H1 (cell line): ENCODE data around the gene IL12RB2. TPM values are rescaled to one million over a fixed set of nuclear protein-coding genes. Genes with fewer than 3 reads are reported as not detected.
A peak's percentile ranks its signal among the peaks of the same experiment; 100 is the strongest.

ENCODE experiments used
- CTCF ChIA-PET: fragments of 300-600 bp; sonication (Branson Sonifier 250); formaldehyde crosslinking; loops from one replicate; lab custom pipeline; 2021; ENCODE audit not compliant: partially characterized antibody; lab: Charles Lee
- POLR2A ChIA-PET: fragments of 300-600 bp; sonication (Branson Sonifier 250); formaldehyde crosslinking; loops from one replicate; lab custom pipeline; 2021; ENCODE audit warnings: inconsistent platforms; ENCODE audit not compliant: partially characterized antibody; lab: Charles Lee
- DNase-seq, 2 experiments: peaks; one replicate each; pipeline versions ENCODE4 v3.0.0 to v3.0.0-alpha.2; 2010 to 2022; ENCODE audit warnings: low spot score in 2 of 2, low read depth in 1 of 2, mixed read lengths in 1 of 2
- FAIRE-seq: peaks from 2 replicates; lab custom pipeline; 2011; peaks lifted over from hg19 to GRCh38; lab: Jason Lieb, UNC
- H2AFZ ChIP-seq: 2 replicates; pipeline ENCODE4 v1.8.1; 2012; ENCODE audit warnings: low read length, inconsistent platforms
- H2AK5ac ChIP-seq: 2 replicates; pipeline ENCODE4 v1.6.1; 2013; ENCODE audit warnings: low read depth, low read length
- H2BK120ac ChIP-seq: replicated peaks from 2 replicates; pipeline ENCODE3; 2013; ENCODE audit warnings: low read depth, low read length, inconsistent platforms
- H2BK12ac ChIP-seq: 2 replicates; pipeline ENCODE4 v1.6.1; 2013; ENCODE audit warnings: low read depth, low read length
- H2BK15ac ChIP-seq: 2 replicates; pipeline ENCODE4 v1.6.1; 2013; ENCODE audit warnings: low read length
- H2BK20ac ChIP-seq: 2 replicates; pipeline ENCODE4 v1.6.1; 2013; ENCODE audit warnings: low read length
- H2BK5ac ChIP-seq: 2 replicates; pipeline ENCODE4 v1.6.1; 2013; ENCODE audit warnings: low read depth, low read length
- H3K14ac ChIP-seq: 2 replicates; pipeline ENCODE4 v1.6.1; 2013; ENCODE audit warnings: inconsistent platforms; ENCODE audit not compliant: insufficient read length
- H3K18ac ChIP-seq: 2 replicates; pipeline ENCODE4 v1.6.1; 2013; ENCODE audit warnings: low read length; ENCODE audit errors: extremely low read depth
- H3K23ac ChIP-seq: 2 replicates; pipeline ENCODE4 v1.6.1; 2013; ENCODE audit warnings: inconsistent platforms; ENCODE audit not compliant: insufficient read length
- H3K23me2 ChIP-seq: 2 replicates; pipeline ENCODE4 v1.6.1; 2013; ENCODE audit warnings: low read depth, low read length
- H3K27ac ChIP-seq: 2 replicates; pipeline ENCODE4 v1.6.1; 2011; ENCODE audit warnings: low read depth, low read length, inconsistent platforms
- H3K27me3 ChIP-seq, 4 experiments: replicated peaks in 1 of 4; 1 replicate in 1 of 4; 2 replicates in 3 of 4; pipeline versions ENCODE4 v1.6.1 to v1.8.1; 2011 to 2013; ENCODE audit warnings: low read length in 3 of 4, mild to moderate bottlenecking in 3 of 4, inconsistent platforms in 2 of 4, mixed read lengths in 2 of 4, moderate library complexity in 1 of 4; ENCODE audit not compliant: control insufficient read depth in 3 of 4, insufficient read depth in 3 of 4; ENCODE audit errors: extremely low read depth in 1 of 4
- H3K36me3 ChIP-seq, 4 experiments: 2 replicates each; pipeline versions ENCODE4 v1.6.1 to v1.8.1; 2011 to 2013; ENCODE audit warnings: mild to moderate bottlenecking in 4 of 4, low read length in 3 of 4, moderate library complexity in 2 of 4, control low read depth in 1 of 4, inconsistent platforms in 1 of 4; ENCODE audit not compliant: insufficient read depth in 4 of 4, control insufficient read depth in 2 of 4
- H3K4ac ChIP-seq: replicated peaks from 2 replicates; pipeline ENCODE3; 2013; ENCODE audit warnings: low read length, low read depth, mixed read lengths, inconsistent platforms; ENCODE audit not compliant: insufficient read length
- H3K4me1 ChIP-seq, 4 experiments: replicated peaks in 1 of 4; 1 replicate in 1 of 4; 2 replicates in 3 of 4; pipeline versions ENCODE4 v1.6.1 to v1.8.1; 2011 to 2013; ENCODE audit warnings: low read length in 3 of 4, inconsistent platforms in 2 of 4, mixed read lengths in 1 of 4; ENCODE audit not compliant: insufficient read depth in 4 of 4, control insufficient read depth in 3 of 4
- H3K4me2 ChIP-seq, 2 experiments: 2 replicates each; pipeline versions ENCODE4 v1.6.1 to v1.8.1; 2011 to 2013; ENCODE audit warnings: low read depth in 2 of 2, low read length in 2 of 2, control low read depth in 1 of 2, inconsistent platforms in 1 of 2, mild to moderate bottlenecking in 1 of 2; ENCODE audit not compliant: insufficient read depth in 1 of 2
- H3K4me3 ChIP-seq, 4 experiments: fragments of 200-600, 300-600 bp in 1 of 4; sonication (generic), shearing (Covaris generic), sonication (Bioruptor Twin) in 1 of 4; 2 replicates each; pipeline versions ENCODE4 v1.5.1 to v1.8.1; 2011 to 2016; ENCODE audit warnings: low read length in 4 of 4, low read depth in 3 of 4, control low read depth in 2 of 4, inconsistent platforms in 2 of 4, mild to moderate bottlenecking in 2 of 4, mixed read lengths in 1 of 4, moderate library complexity in 1 of 4; ENCODE audit not compliant: insufficient read depth in 2 of 4; ENCODE audit errors: extremely low read depth in 1 of 4
- H3K56ac ChIP-seq: replicated peaks from 2 replicates; pipeline ENCODE3; 2013; ENCODE audit warnings: low read depth, mild to moderate bottlenecking, mixed read lengths, low read length, inconsistent platforms; ENCODE audit not compliant: insufficient read length
- H3K79me1 ChIP-seq: 2 replicates; pipeline ENCODE4 v1.6.1; 2013; ENCODE audit warnings: low read depth, low read length, control low read depth
- H3K79me2 ChIP-seq, 2 experiments: 2 replicates each; pipeline versions ENCODE4 v1.6.1 to v1.8.1; 2012 to 2013; ENCODE audit warnings: low read length in 2 of 2, mild to moderate bottlenecking in 2 of 2, inconsistent platforms in 1 of 2; ENCODE audit not compliant: insufficient read depth in 2 of 2, control insufficient read depth in 1 of 2
- H3K9ac ChIP-seq, 4 experiments: replicated peaks in 1 of 4; 1 replicate in 1 of 4; 2 replicates in 3 of 4; pipeline versions ENCODE4 v1.6.1 to v1.8.1; 2011 to 2013; ENCODE audit warnings: low read depth in 3 of 4, low read length in 3 of 4, control low read depth in 2 of 4, mild to moderate bottlenecking in 2 of 4, moderate library complexity in 2 of 4, inconsistent platforms in 1 of 4; ENCODE audit errors: extremely low read depth in 1 of 4
- H3K9me3 ChIP-seq, 2 experiments: 2 replicates each; pipeline versions ENCODE4 v1.6.1 to v1.8.1; 2012 to 2013; ENCODE audit warnings: mild to moderate bottlenecking in 2 of 2, moderate library complexity in 2 of 2, control low read depth in 1 of 2, inconsistent platforms in 1 of 2, low read depth in 1 of 2, low read length in 1 of 2, mixed read lengths in 1 of 2; ENCODE audit not compliant: insufficient read depth in 2 of 2
- H4K20me1 ChIP-seq, 2 experiments: replicated peaks in 1 of 2; 2 replicates each; pipeline versions ENCODE3 to v1.8.1; 2011 to 2013; ENCODE audit warnings: inconsistent platforms in 2 of 2, low read length in 2 of 2, mild to moderate bottlenecking in 1 of 2; ENCODE audit not compliant: insufficient read depth in 2 of 2, control insufficient read depth in 1 of 2
- H4K5ac ChIP-seq: 2 replicates; pipeline ENCODE4 v1.6.1; 2013; ENCODE audit warnings: low read length, low read depth, mixed read lengths, inconsistent platforms; ENCODE audit not compliant: insufficient read length
- H4K8ac ChIP-seq: 2 replicates; pipeline ENCODE4 v1.8.0; 2013; ENCODE audit warnings: mild to moderate bottlenecking, moderate library complexity, low read length, inconsistent platforms; ENCODE audit not compliant: insufficient read depth; ENCODE audit errors: extremely low read depth
- H4K91ac ChIP-seq: replicated peaks from 2 replicates; pipeline ENCODE3; 2013; ENCODE audit warnings: low read length, mixed read lengths, inconsistent platforms; ENCODE audit not compliant: insufficient read length
- BCL11A ChIP-seq, 2 experiments: IDR thresholded peaks; one replicate each; pipeline ENCODE4 v1.6.1; 2011; ENCODE audit warnings: low read depth in 2 of 2, low read length in 2 of 2, mild to moderate bottlenecking in 2 of 2
- CTCF ChIP-seq, 3 experiments: IDR thresholded peaks; 1 replicate in 2 of 3; 2 replicates in 1 of 3; pipeline versions ENCODE4 v1.5.1 to v1.6.1; 2011; ENCODE audit warnings: low read length in 3 of 3, mild to moderate bottlenecking in 3 of 3, inconsistent platforms in 2 of 3, low read depth in 1 of 3, moderate library complexity in 1 of 3; ENCODE audit not compliant: insufficient read depth in 1 of 3; ENCODE audit errors: control extremely low read depth in 1 of 3
- RAD21 ChIP-seq, 2 experiments: IDR thresholded peaks in 1 of 2; conservative IDR thresholded peaks in 1 of 2; 2 replicates each; pipeline ENCODE4 v1.6.1; 2011; ENCODE audit warnings: low read depth in 2 of 2, low read length in 2 of 2, improper control_type of control experiment in 1 of 2, inconsistent platforms in 1 of 2, mild to moderate bottlenecking in 1 of 2, moderate library complexity in 1 of 2
- WGBS, 2 experiments: shearing (Covaris generic) in 1 of 2; methylation state at CpG; one replicate each; pipeline versions ENCODE4 v1.1.6 to v1.1.7; 2013 to 2015; ENCODE audit warnings: low lambda C conversion rate in 2 of 2, mixed read lengths in 2 of 2, inconsistent platforms in 1 of 2, low coverage in 1 of 2, missing lambda C conversion rate in 1 of 2; ENCODE audit not compliant: insufficient replicate concordance in 2 of 2, insufficient coverage in 1 of 2, insufficient read length in 1 of 2; ENCODE audit errors: extremely low coverage in 1 of 2, missing lambda C conversion rate in 1 of 2; 5-methylcytosine and 5-hydroxymethylcytosine counted together
- polyA plus RNA-seq, 7 experiments: library from polyadenylated mRNA; depleted of rRNA in 3 of 7; stranded (reverse) in 5 of 7; unstranded in 2 of 7; fragments of >200 nt in 5 of 7; fragments of 200-250 nt in 2 of 7; gene quantifications; 1 replicate in 5 of 7; 2 replicates in 1 of 7; 4 replicates in 1 of 7; pipeline versions ENCODE4 v1.2.1 to v1.2.3, GENCODE V29; 2011 to 2013; ENCODE audit warnings: missing spikeins in 2 of 7, mixed read lengths in 2 of 7
- total RNA-seq: library from RNA; stranded (reverse); fragmentation: NEBNext Ultra II Directional; extraction: Animal tissue kit (Norgen Biotek cat#: 25700); gene quantifications from 2 replicates; pipeline ENCODE4 v1.2.1, GENCODE V29; 2021

The IL12RB2 gene
- total and polyA plus RNA-seq, 2 of the 8 experiments (the other 6 are each of a cell fraction or from before 2014, with no cell fraction given) = 1.4 TPM

- Histone ChIP-seq H3K79me2 (no peaks in the 10 kb centered on the region), H3K18ac (no peak overlapping the region), H3K4me3 (no peak overlapping the region), H2BK120ac (no peak overlapping the region), H2BK20ac (no peak overlapping the region), H3K23ac (no peak overlapping the region), H3K9ac (no peak overlapping the region), H3K56ac (no peak overlapping the region), H2AFZ (no peak overlapping the region), H2BK5ac (no peak overlapping the region), H3K27me3 (no peaks in the 10 kb centered on the region), H2AK5ac (no peak overlapping the region), H4K91ac (no peak overlapping the region), H3K4me2 (no peak overlapping the region), H3K4ac (no peak overlapping the region), H3K14ac (no peak overlapping the region), H3K36me3 (no peaks in the 10 kb centered on the region; a peak in 1 of 8 replicates), H3K79me1 (no peaks in the 10 kb centered on the region), H3K23me2 (no peaks in the 10 kb centered on the region), H4K20me1 (no peaks in the 10 kb centered on the region), H4K8ac (no peak overlapping the region), H4K5ac (no peak overlapping the region), H2BK12ac (no peak overlapping the region)
- FAIRE-seq = no peak
- no peak for DNase-seq
- POLR2A ChIA-PET = interaction anchor here (0.6 to 1.0 kb wide), 2 partner anchors 8 to 718 kb away, joined by 3 to 4 read pairs; partner anchors contain the start of gene IL12RB2
- 80% methylated on average over 2 of the region's 2 CpGs; no CpG with 5 or more reads in 1 of the 2 experiments for WGBS, 2 experiments
- CTCF ChIA-PET = interaction anchor here (0.6 to 1.7 kb wide), 13 partner anchors 9 to 202 kb away, joined by 3 to 6 read pairs (median 4); no protein-coding TSS in a partner anchor
- TF ChIP-seq CTCF (IDR thresholded peaks at IDR 0.05; ENCODE audit: control extremely low read depth in 1 of 3, insufficient read depth in 1 of 3, low read depth in 1 of 3, low read length in 3 of 3) (peak in 2 of 3 experiments; percentile 15 to 39; a peak in 2 of 4 replicates), BCL11A (IDR thresholded peaks at IDR 0.05; ENCODE audit: low read depth in 2 of 2, low read length in 2 of 2) (no peak), RAD21 (IDR thresholded peaks at IDR 0.05 in 1 of 2, conservative IDR thresholded peaks at IDR 0.05 in 1 of 2; ENCODE audit: low read depth in 2 of 2, low read length in 2 of 2) (0 out of 4 replicates have a peak, but pooled peaks of 1 of the 2 experiments have one; percentile 15)
- TF ChIP-seq, all 59 proteins: peak for 2
- no peak overlapping the region for H2BK15ac ChIP-seq
- no peaks in the 10 kb centered on the region for H3K4me1 ChIP-seq
- H3K27ac ChIP-seq = no peak overlapping the region
- no peaks in the 10 kb centered on the region for H3K9me3 ChIP-seq
Observed at GRCh38 chr1:67298762-67299161, 8.9 kb upstream of the IL12RB2 start.
